NCI-H774 (cell line): ENCODE data around the gene CDK19.
"Not testable (repeated sequence)": the region's sequence is repeated elsewhere in the genome, so short reads cannot be mapped to it uniquely, and the experiment has no call there.

ENCODE experiments used
- DNase-seq: peaks from one replicate; lab custom pipeline; 2025; lab: John Stamatoyannopoulos, UW

CDK19 gene

GRCh38 chr6:110756817-110757216 is 58.5 kb downstream of the CDK19 start:
- no peak for DNase-seq

GRCh38 chr6:110755411-110755834 is 59.8 kb downstream of the CDK19 start:
- DNase-seq: no peak

- DNase-seq: not testable (repeated sequence)
These were observed 61.2 kb downstream of the CDK19 start for GRCh38 chr6:110753936-110754668.

GRCh38 chr6:110748453-110748852 is 66.8 kb downstream of the CDK19 start:
- no peak for DNase-seq

GRCh38 chr6:110746680-110747079 is 68.6 kb downstream of the CDK19 start:
- no peak for DNase-seq

- DNase-seq: no peak
These were observed 70.3 kb downstream of the CDK19 start for GRCh38 chr6:110744991-110745390.

- not testable (repeated sequence) for DNase-seq
These were observed 72.7 kb downstream of the CDK19 start for GRCh38 chr6:110742552-110742951.

- no peak for DNase-seq
These were observed 73.8 kb downstream of the CDK19 start for GRCh38 chr6:110741517-110741916.

GRCh38 chr6:110738899-110739365 is 76.3 kb downstream of the CDK19 start:
- DNase-seq: no peak

- no peak for DNase-seq
These were observed 79.6 kb downstream of the CDK19 start for GRCh38 chr6:110735666-110736065.

GRCh38 chr6:110731898-110732297 is 83.4 kb downstream of the CDK19 start:
- no peak for DNase-seq

GRCh38 chr6:110731196-110731595 is 84.1 kb downstream of the CDK19 start:
- DNase-seq: no peak

GRCh38 chr6:110728501-110728900 is 86.8 kb downstream of the CDK19 start:
- DNase-seq: no peak

GRCh38 chr6:110723017-110723416 is 92.3 kb downstream of the CDK19 start:
- DNase-seq: no peak

- no peak for DNase-seq
These were observed 95.2 kb downstream of the CDK19 start for GRCh38 chr6:110720066-110720465.

- not testable (repeated sequence) for DNase-seq
These were observed 95.7 kb downstream of the CDK19 start for GRCh38 chr6:110719601-110720000.

- no peak for DNase-seq
These were observed 101.1 kb downstream of the CDK19 start for GRCh38 chr6:110714143-110714542.

- DNase-seq: no peak
These were observed 103.0 kb downstream of the CDK19 start for GRCh38 chr6:110712238-110712637.

- DNase-seq: no peak
These were observed 105.2 kb downstream of the CDK19 start for GRCh38 chr6:110710115-110710514.

- DNase-seq: no peak
These were observed 106.8 kb downstream of the CDK19 start for GRCh38 chr6:110708295-110708950.

- DNase-seq: no peak
These were observed 109.7 kb downstream of the CDK19 start for GRCh38 chr6:110705543-110705942.

GRCh38 chr6:110703906-110704594 is 111.2 kb downstream of the CDK19 start:
- DNase-seq: no peak
